ENCODE results near the gene ZP4.

- TF ChIP-seq ZFP3 (CRISPR knock-in tag; IDR thresholded peaks at IDR 0.05) (no peak), GLIS3 (CRISPR knock-in tag; IDR thresholded peaks at IDR 0.05) (no peak), ISL1 (CRISPR knock-in tag; IDR thresholded peaks at IDR 0.05) (no peak), ZNF565 (CRISPR knock-in tag; conservative IDR thresholded peaks at IDR 0.05; ENCODE audit: low read depth) (no peak), RARB (CRISPR knock-in tag; IDR thresholded peaks at IDR 0.05) (no peak), TOX (CRISPR knock-in tag; IDR thresholded peaks at IDR 0.05; ENCODE audit: borderline replicate concordance) (no peak), ARNTL (CRISPR knock-in tag; IDR thresholded peaks at IDR 0.05; ENCODE audit: borderline replicate concordance, low read depth) (no peak), ZNF8 (CRISPR knock-in tag; IDR thresholded peaks at IDR 0.05) (no peak)
- TF ChIP-seq, protein P1, sequence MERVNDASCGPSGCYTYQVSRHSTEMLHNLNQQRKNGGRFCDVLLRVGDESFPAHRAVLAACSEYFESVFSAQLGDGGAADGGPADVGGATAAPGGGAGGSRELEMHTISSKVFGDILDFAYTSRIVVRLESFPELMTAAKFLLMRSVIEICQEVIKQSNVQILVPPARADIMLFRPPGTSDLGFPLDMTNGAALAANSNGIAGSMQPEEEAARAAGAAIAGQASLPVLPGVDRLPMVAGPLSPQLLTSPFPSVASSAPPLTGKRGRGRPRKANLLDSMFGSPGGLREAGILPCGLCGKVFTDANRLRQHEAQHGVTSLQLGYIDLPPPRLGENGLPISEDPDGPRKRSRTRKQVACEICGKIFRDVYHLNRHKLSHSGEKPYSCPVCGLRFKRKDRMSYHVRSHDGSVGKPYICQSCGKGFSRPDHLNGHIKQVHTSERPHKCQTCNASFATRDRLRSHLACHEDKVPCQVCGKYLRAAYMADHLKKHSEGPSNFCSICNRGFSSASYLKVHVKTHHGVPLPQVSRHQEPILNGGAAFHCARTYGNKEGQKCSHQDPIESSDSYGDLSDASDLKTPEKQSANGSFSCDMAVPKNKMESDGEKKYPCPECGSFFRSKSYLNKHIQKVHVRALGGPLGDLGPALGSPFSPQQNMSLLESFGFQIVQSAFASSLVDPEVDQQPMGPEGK (CRISPR knock-in tag; IDR thresholded peaks at IDR 0.05; ENCODE audit: borderline replicate concordance) = no peak
Measured at GRCh38 chr1:237861944-237862343, 28.8 kb downstream of the ZP4 start.
